HG03108 (cell line): ENCODE measurements around the gene TSPAN14.
"Not testable (repeated sequence)": the region's sequence is repeated elsewhere in the genome, so short reads cannot be mapped to it uniquely, and the experiment has no call there.

Source experiments
- ATAC-seq: cut with Tn5 transposase; IDR thresholded peaks from one replicate; pipeline ENCODE4 v1.9.1; 2021; ENCODE audit warnings: moderate library complexity; ENCODE audit not compliant: unreplicated experiment

Gene TSPAN14

DNA sequence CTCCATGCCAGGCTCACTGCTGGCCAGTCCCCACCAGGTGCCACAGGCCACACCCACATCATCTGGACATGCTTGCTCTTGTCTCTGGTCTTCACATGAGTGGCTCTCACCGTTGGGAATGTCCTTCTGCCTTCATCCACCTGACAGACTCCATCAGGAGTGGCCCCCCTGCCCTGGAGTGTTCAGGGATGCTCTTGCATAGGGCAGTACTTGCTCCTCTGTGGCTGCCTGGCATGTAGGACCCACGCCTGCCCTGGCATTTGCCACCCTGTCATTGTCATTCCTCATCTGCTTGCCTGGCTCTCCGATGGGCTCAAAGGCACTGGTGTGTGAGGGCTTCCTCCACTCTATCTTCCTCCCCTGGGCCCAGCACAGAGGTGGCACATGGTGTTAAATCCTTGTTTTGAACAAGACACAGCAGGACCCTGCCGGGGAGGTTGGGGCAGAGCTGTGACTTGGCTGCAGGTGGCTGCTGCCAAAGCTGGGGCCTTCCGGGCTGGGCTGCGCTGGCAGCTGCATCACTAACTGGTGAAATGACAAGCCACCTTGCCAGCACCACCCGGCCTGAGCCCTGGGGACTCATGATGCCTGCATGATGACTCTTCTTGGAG lies 85.4 kb downstream of the TSPAN14 start:
- peak; percentile 25 for ATAC-seq

DNA sequence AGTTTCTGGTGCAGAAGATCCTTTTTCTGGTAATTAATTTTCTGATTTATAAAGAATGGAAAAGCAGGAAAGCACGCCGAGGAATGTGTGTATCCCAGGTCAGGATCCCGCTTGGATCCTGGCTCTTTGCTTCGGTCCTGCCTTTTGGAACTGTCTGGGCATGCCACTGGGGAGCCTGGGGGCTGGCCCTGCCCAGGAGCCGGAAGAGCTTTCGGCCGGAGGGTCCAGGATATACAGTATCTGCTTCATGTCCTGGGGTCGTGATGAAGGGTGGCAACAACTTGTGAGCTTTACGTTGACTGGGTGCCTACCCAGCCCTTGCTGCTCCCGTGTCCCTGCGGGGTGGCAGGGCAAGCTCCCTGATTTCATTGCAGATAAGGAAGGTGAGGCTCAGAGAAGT lies 86.0 kb downstream of the TSPAN14 start:
- no peak for ATAC-seq

DNA sequence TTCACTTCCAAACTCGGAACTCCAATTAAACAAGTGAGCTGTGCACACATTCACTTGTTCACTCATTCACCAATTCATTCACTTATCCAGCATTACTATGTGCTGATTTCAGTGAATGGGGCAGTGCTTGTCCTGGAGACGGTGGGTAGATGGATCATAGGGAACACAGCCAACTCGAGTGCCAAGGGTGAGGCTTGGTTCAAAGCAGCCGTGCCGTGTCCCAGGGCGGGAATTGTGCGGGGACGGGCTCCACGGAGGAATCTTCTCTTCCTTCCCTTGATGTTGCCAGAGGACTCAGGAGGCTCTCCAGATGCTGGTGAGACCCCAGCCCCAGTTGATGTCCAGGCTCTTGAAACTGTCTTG lies 86.5 kb downstream of the TSPAN14 start:
- ATAC-seq, result no peak

DNA sequence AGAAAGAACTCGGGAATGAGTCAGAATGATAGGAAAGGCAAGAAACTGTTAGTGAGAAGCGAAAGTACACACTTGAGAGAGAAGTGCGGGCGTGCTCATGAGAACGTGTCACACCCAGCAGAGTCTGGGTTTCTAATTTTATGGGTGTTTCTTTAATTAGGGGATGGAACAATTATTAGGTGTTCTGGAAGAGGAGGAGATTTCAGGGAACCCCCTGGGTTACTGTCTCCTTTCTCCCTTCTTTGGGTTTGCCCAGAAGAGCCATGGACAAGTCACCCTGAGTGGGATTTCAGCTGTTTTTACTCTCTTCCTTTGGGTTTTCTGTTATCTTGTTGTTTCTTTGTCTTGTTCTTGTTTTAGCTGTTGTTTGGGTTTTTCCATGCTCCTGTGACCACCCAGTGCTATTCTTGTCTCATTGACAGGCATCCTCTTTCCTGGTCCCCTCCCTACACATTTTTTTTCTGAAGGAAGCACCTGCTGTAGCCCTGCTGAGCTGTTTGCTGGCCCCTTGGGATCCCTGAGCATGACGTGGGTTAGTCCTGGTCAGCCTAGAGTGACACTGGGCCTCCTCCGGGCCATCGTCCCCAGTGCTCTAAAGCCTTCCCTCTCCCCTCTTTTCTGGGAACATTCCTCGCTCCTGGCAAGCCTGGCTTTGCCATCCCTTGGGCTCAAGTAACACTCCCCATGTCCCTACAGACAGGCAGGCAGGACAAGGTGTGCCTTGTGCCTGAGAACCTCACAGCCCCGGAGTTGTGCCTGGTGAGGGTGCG lies 87.1 kb downstream of the TSPAN14 start:
- ATAC-seq, result peak; percentile 67

DNA sequence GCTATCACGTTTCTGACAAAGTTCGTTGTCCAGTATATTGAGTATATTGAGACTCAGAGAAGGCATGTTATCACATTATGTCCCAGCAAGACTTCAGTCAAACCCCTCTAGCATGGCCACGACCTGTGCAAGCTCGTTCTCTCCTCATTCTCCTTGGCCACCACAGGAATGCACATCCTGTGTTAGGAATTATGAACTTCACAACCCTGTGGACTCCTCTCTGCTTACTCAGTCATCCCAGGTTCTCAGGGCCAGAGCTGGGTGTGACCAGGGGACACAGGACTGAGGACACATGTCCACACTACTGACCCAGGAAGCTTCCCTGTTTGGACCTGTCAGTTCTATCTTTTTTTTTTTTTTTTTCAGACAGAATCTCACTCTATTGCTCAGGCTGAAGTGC lies 87.9 kb downstream of the TSPAN14 start:
- ATAC-seq, result no peak

- no peak for ATAC-seq
Observed at GRCh38 chr10:80542652-80543318, 88.7 kb downstream of the TSPAN14 start.

GRCh38 chr10:80543319-80543672 lies 89.2 kb downstream of the TSPAN14 start:
- ATAC-seq, result not testable (repeated sequence)

DNA sequence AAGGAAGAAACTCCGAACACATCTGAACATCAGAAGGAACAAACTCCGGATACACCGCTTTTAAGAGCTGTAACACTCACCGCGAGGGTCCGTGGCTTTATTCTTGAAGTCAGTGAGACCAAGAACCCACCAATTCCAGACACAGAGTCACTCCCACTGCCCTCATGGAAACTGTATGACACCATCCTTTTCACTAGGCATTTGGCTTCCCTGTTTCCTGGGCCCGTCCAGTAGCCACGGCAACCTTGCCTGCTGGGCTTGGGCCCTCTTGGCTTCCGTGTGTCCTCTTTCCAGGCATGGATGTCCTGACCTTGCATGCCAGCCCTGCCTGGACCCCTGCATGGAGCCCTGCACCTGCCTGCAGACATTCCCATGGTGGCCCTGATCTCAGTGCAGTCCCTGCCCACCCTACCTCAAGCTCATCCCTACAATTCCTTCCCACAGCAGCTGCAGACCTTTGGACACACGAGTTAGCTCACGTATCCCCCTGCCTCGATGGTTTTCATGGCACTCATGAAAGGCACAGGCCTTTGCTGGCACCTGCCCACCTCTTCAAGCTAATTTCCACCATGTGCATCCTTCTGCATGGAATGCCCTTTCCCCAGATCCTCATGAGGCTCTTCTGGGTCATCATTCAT lies 90.3 kb downstream of the TSPAN14 start:
- no peak for ATAC-seq

DNA sequence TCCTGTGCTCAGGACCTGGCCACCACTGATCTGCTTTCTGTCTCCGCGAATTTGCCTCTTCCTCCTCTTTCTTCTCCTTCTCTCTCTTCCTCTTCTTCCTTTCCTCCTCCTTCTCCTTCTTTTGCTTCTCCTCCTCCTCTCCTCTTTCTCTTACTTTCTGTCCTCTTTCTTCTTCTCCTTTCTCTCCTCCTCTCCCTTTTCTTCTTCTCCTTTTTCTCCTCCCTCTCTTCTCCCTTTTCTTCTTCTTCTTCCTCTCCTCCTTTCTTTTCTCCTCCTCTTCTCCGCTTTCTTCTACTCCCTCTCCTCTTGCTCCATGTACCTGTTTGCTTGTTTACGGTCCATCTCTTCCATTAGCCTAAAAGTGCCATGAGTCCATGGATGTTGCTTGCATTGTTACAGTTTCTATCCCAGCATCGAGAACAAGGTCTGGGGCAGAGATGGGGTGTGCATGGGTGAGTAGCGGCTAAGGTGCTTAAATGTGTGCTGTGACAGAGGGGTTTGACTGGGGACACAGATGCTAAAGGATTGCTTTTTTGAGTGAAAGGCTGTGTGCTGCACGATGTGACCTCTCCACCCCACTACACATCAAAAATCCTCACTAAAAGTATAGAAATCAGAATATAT lies 91.3 kb downstream of the TSPAN14 start:
- ATAC-seq, result no peak

DNA sequence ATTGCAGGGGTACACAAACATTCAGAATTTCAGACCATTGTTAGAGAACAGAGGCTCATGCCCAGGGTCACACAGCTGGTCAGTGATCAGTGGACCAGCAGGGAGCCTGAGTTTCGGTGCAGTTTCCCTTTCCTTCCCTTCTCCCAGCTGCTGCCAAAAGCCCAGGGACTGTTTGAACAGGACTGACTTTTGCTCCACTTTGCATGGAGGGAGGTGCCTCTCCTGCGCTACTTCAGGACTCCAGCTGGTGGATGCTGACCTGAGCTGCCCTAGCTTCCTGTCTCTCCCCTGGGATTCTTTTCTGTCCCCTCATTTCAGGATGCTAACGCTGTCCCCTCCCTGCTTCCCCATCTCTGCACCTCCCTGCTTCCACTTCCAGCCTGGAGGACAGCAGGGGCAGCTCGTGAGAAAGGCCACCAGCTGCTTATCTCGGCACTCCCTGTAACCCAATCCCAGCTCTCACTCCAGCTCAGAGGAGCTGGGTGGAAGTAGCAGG lies 98.1 kb downstream of the TSPAN14 start:
- no peak for ATAC-seq

GRCh38 chr10:80553436-80553835 lies 99.3 kb downstream of the TSPAN14 start:
- no peak for ATAC-seq

- no peak for ATAC-seq
Observed at GRCh38 chr10:80554050-80554449, 99.9 kb downstream of the TSPAN14 start.

GRCh38 chr10:80555415-80555814 lies 101.3 kb downstream of the TSPAN14 start:
- ATAC-seq, result no peak

GRCh38 chr10:80561950-80562349 lies 107.8 kb downstream of the TSPAN14 start:
- ATAC-seq, result no peak

DNA sequence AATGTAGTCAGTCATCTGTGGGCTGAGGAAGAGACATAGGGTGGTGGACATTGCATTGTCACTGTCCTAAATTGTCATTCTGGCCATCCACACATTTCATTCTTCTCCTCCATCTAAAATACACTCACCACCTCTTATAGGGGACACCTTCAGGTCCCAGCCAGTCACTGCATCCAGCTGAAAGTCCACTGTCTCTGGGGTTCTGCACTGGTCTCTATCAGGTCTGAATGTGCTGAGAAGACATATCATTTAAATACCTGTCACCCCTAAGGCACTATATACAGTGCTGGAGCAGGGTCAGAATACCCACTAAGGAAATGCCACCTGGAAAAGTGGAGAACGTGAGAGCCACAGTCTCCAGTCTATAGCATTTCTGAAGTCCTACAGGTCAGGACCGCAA lies 113.2 kb downstream of the TSPAN14 start:
- ATAC-seq, result no peak

- ATAC-seq, result no peak
Observed at GRCh38 chr10:80569131-80569895, 115.2 kb downstream of the TSPAN14 start.

GRCh38 chr10:80571352-80571751 lies 117.2 kb downstream of the TSPAN14 start:
- ATAC-seq, result no peak

DNA sequence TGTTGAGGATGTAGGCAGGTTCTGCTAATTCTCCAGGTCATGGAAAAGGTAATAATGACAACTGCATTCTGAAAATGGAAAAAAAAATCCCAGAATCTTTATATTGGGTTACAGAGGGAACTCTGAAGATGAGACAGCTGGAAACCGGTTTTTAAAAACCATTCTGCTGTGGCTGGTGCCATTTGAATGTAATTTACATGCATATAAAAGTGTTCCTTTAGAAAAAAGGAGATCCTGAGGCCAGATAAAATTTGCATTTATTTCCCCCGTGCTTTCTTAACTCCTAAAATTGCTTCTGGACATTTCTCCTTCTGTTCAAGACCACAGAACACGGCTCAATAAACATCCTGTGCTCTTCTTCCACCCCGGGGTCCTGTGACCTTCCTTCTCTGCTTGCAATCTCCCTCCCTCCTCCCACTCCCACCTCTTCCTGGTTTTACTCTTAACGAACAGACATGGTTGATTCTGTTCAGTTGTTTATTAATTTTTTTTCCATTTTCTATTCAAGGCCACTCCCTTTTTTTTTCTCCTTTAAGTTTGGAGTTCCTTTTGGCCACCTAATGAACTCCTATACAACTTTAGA lies 125.2 kb downstream of the TSPAN14 start:
- ATAC-seq, result no peak

DNA sequence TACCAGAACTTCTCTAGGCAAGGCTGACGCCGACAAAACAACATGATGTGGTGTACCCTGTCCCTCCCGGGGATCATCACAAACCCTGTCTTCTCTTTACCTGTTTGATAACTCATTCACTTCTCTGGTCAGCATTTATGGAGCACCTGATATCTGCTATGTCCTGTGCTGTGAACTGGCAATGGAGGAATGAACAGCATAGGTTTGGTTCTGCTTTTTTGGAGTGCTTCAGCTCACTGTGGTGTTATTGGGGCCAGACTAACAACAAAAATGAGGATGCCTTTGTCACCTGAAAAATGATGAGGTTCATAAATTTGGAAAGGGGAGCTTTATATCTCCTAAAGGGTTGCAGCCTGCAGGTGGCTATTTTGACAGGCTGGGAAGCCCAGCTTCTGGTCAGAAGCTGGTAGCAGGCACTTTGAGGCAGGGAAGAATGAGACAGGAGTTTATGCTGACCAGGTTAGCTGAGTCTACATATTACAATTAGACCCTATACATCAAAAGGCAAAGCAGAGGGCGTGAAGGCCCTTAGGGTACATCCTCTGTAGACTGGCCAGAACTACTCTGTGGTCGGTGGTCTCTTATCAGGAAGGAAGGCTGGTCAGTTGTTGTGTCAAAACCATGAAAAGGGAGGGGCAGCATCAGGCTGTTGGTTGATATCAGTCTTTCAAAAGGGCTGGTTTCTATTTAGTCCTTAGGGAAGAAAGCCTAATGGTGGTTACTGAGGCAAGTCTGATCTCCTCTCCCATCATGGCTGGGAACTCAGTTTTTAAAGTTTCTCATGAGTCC lies 125.9 kb downstream of the TSPAN14 start:
- no peak for ATAC-seq
